Left lung (tissue), 10 donors: Measurements from ENCODE around the gene GOLM1. TPM values are rescaled to one million over a fixed set of nuclear protein-coding genes. Genes with fewer than 3 reads are reported as not detected.

Source experiments
- ATAC-seq: fragments of 200-7000 bp; cut with Tn5 transposase; one replicate; pipeline ENCODE4 v1.9.1; 2020; ENCODE audit warnings: moderate library complexity
- DNase-seq, 4 donors: peaks; one replicate each; pipeline ENCODE4 v3.0.0-alpha.2; 2013 to 2020
- H3K27ac ChIP-seq, 2 donors: fragments of 200-600 bp; sonication (generic) in 1 of 2; one replicate each; pipeline versions ENCODE4 v1.5.0 to v1.8.0; 2020 to 2021
- H3K27me3 ChIP-seq, 2 donors: fragments of 200-600 bp; sonication (generic) in 1 of 2; one replicate each; pipeline versions ENCODE4 v1.5.0 to v1.8.0; 2020 to 2021
- H3K36me3 ChIP-seq, 2 donors: fragments of 200-600 bp; sonication (generic) in 1 of 2; one replicate each; pipeline versions ENCODE4 v1.5.0 to v1.8.0; 2020 to 2021
- H3K4me1 ChIP-seq, 2 donors: fragments of 200-600 bp; one replicate each; pipeline ENCODE4 v1.8.0; 2021
- H3K4me3 ChIP-seq, 2 donors: fragments of 200-600 bp; sonication (generic) in 1 of 2; one replicate each; pipeline versions ENCODE4 v1.5.0 to v1.8.0; 2020 to 2021; ENCODE audit warnings: mild to moderate bottlenecking in 1 of 2
- H3K9me3 ChIP-seq, 2 donors: fragments of 200-600 bp; sonication (generic) in 1 of 2; one replicate each; pipeline versions ENCODE4 v1.5.0 to v1.8.0; 2020 to 2021
- intact Hi-C, 2 donors: fragments of 100-400 bp; cut with DNase I; formaldehyde crosslinking; loops; one replicate each; pipeline versions ENCODE4 v1.11.2 to v1.14.2; 2022
- polyA plus RNA-seq, 6 donors: library from polyadenylated mRNA; unstranded; fragments of 120-200 nt; gene quantifications; one replicate each; pipeline ENCODE4 v1.2.1, GENCODE V29; 2013; ENCODE audit not compliant: insufficient read length in 6 of 6
- total RNA-seq, 2 donors: library from RNA; stranded (reverse); fragmentation: NEBNext Ultra II Directional; extraction: Animal tissue kit (Norgen Biotek cat#: 25700); gene quantifications; one replicate each; pipeline ENCODE4 v1.2.1, GENCODE V29; 2021
- TF ChIP-seq, protein P1 (sequence below), 2 donors: fragments of 200-600 bp; sonication (generic) in 1 of 2; IDR thresholded peaks; one replicate each; pipeline versions ENCODE4 v1.5.0 to v1.8.0; 2021; ENCODE audit warnings: antibody characterized with exemption in 2 of 2
- donor health status: DM: no; HTN: yes; CAD: no.
- donor health status: DM: no; HTN: no; CAD: no.

The GOLM1 gene
- total and polyA plus RNA-seq, 8 donors: 30.9 to 115 (median 111) TPM

DNA sequence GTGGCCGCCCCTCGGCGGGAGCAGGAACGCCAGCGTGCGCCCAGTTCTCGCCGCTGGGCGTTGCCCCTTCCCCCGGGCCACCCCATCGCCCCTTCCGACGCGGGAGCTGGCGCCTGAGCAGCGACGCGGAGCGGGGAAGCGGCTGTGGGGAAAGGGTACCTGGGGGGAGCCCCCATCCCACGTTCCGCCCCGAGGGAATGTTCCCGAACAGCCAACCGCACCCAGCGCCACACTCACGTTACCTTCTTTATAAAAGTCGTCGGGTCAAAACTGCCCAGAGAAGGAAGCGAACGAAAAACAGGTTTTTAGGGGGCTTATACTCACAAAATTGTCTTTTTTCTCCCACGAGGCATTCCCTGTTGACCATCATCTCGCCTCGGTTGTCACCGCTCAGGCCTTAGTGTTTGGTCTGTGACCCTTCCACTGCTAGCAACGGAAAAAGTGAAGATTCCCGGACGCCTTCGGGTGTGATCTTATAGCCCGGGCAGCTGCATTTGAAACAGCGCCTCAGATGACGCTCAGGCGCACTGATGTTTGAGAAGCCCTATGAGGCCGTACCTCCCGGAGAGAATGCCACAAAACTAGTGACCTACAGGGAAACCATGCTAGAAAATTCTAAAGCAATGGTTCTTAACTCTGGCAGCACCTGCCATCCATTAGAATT lies 475 bp upstream of the GOLM1 start:
- ATAC-seq: peak; percentile 77
- H3K4me1 ChIP-seq: peaks cover 0 to 15% of the 10 kb centered on the region in 2 donors
- intact Hi-C loops: no loop called here
- TF ChIP-seq, protein P1, sequence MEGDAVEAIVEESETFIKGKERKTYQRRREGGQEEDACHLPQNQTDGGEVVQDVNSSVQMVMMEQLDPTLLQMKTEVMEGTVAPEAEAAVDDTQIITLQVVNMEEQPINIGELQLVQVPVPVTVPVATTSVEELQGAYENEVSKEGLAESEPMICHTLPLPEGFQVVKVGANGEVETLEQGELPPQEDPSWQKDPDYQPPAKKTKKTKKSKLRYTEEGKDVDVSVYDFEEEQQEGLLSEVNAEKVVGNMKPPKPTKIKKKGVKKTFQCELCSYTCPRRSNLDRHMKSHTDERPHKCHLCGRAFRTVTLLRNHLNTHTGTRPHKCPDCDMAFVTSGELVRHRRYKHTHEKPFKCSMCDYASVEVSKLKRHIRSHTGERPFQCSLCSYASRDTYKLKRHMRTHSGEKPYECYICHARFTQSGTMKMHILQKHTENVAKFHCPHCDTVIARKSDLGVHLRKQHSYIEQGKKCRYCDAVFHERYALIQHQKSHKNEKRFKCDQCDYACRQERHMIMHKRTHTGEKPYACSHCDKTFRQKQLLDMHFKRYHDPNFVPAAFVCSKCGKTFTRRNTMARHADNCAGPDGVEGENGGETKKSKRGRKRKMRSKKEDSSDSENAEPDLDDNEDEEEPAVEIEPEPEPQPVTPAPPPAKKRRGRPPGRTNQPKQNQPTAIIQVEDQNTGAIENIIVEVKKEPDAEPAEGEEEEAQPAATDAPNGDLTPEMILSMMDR (IDR thresholded peaks at IDR 0.05): no peak
- no peaks in the 10 kb centered on the region for H3K36me3 ChIP-seq
- peak overlapping the region; percentile 50 to 62 for H3K27ac ChIP-seq
- peak in 3 of 4 donors; percentile 29 to 62 (median 60) for DNase-seq
- peaks cover 0 to 52% of the 10 kb centered on the region in 2 donors for H3K27me3 ChIP-seq
- H3K9me3 ChIP-seq: no peaks in the 10 kb centered on the region
- peak overlapping the region; percentile 41 to 70 for H3K4me3 ChIP-seq

DNA sequence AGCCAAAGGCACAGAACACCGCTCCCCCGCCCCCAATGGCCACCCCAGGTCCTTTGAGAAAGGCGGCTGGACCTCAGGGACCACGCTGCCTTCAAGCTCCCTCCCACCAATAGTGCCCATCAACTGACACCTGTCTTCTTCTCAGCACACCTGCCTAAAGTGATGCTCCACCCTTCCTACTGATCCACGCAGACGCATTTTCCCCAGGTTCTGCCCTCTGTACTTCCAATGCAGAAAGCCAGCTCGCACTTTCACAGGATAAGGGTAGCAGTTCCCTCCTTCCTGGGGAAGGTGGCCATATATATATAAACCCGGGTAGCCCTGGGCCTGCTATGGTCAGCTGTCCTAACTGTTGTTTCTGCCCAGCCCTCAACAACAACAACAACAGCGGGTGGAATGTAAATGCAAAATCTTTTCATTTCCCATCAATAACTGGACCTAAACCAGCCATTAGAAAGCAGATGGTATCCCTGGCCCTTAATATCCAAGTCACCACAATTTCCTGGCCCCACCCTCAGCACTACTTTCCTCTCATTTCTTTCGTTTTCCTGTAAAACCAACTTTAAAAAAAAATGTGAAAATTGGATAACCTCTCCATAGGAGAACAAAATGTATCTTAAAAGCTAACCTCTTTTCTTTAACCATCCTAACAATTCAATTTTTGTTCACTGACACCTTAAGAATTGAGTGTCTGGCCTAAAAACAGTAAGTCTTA lies 1.7 kb downstream of the GOLM1 start:
- intact Hi-C loops: no loop called here
- Histone ChIP-seq H3K9me3 (no peaks in the 10 kb centered on the region), H3K4me3 (no peak overlapping the region), H3K27me3 (peaks cover 0 to 52% of the 10 kb centered on the region in 2 donors), H3K36me3 (no peaks in the 10 kb centered on the region), H3K4me1 (peaks cover 0 to 15% of the 10 kb centered on the region in 2 donors), H3K27ac (no peak overlapping the region)
- no peak for DNase-seq
- TF ChIP-seq, protein P1 (IDR thresholded peaks at IDR 0.05): no peak
- ATAC-seq: no peak

DNA sequence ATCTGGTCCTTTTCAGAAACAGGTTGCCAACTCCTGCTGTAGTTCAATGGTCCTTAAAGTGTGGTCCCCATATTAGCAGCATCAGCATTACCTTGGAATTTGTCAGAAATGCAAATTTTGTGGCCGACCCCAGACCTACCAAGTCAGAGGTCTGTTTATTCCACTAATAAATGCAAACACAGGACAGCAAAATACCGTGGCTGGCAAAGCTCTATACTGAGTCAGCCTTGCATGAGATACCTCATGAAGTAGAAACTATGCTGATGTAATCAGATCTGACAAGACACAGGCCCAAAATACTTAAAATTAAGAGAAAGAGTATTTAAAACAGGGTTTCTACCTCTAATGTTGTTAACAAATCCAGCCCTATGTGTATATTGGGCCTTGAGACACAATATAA lies 3.0 kb downstream of the GOLM1 start:
- no peaks in the 10 kb centered on the region for H3K36me3 ChIP-seq
- ATAC-seq: no peak
- H3K4me3 ChIP-seq: no peak overlapping the region
- DNase-seq: no peak
- peaks cover 0 to 15% of the 10 kb centered on the region in 2 donors for H3K4me1 ChIP-seq
- H3K9me3 ChIP-seq: no peaks in the 10 kb centered on the region
- H3K27ac ChIP-seq: no peak overlapping the region
- intact Hi-C loops: no loop called here
- TF ChIP-seq, protein P1 (IDR thresholded peaks at IDR 0.05): no peak
- H3K27me3 ChIP-seq: peaks cover 0 to 52% of the 10 kb centered on the region in 2 donors

DNA sequence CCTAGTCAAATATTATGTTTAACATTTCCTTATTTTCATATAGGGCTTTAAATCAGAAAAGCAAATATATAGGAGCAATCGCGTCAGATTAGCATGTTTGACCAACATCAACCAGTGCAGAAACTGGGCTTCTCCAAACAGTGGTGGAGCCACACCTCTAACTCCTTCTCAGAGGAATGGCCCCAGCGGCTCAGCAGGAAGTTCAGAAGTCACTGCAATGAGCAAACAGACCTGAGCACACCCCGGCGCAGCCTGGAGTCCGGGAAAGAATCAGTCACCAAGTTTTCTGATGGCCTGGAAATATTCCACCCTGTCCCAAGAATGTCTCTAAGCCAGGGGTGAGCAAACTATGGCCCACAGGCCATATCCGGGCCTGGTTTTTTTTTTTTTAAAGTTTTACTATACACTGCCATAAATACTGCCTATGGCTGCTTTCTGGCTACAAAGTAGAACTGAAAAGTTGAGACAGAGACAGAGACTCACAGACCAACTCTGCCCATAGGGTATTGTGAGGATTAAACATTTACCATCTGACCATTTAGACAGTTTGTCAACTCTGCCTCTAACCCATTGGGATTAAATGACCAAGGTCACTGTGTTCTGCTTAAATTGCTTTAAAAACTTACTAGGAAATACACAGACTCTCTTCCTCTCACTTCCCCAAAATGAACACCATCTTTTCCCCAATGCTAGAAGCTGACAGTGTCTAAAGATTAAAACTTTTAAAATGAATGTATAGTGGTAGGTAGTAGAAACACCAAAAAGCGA lies 5.4 kb downstream of the GOLM1 start:
- Histone ChIP-seq H3K27me3 (peaks cover 0 to 32% of the 10 kb centered on the region in 2 donors), H3K27ac (peak overlapping the region; percentile 37 to 40), H3K36me3 (no peaks in the 10 kb centered on the region), H3K4me1 (peaks cover 0 to 8% of the 10 kb centered on the region in 2 donors), H3K9me3 (no peaks in the 10 kb centered on the region), H3K4me3 (no peak overlapping the region)
- DNase-seq (peak; percentile 18 to 79 (median 73)), ATAC-seq (peak; percentile 99)
- intact Hi-C loops: no loop called here
- TF ChIP-seq, protein P1 (IDR thresholded peaks at IDR 0.05): no peak

DNA sequence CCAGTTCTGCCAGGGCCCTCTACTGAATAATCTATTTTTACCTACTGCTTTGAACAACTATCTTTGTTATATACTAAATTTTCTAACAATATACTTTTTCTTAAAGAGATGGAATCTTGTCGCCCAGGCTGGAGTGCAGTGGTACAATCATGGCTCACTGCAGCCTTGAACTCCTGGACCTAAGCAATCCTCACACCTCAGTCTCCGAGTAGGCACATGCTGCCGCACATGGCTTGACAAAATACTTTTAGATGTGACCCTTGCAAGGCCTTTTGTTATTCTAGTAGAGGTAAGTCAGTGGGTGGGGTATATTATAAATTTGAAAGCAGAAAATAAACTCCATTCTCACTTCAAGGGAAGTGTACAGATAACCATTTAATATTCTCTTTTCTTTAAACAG lies 7.9 kb downstream of the GOLM1 start:
- Histone ChIP-seq H3K9me3 (no peaks in the 10 kb centered on the region), H3K36me3 (no peaks in the 10 kb centered on the region), H3K4me3 (no peak overlapping the region), H3K4me1 (no peaks in the 10 kb centered on the region), H3K27me3 (peaks cover 0 to 7% of the 10 kb centered on the region in 2 donors), H3K27ac (no peak overlapping the region)
- no peak for ATAC-seq
- no peak for DNase-seq
- TF ChIP-seq, protein P1 (IDR thresholded peaks at IDR 0.05): no peak
- intact Hi-C loops: no loop called here
